CD4-positive, alpha-beta T cell treated with Interleukin-15 for 1 hour (primary cell): ENCODE results near the gene ATP9A.
"Not testable (repeated sequence)": the region's sequence is repeated elsewhere in the genome, so short reads cannot be mapped to it uniquely, and the experiment has no call there.

ENCODE experiments used
- DNase-seq: peaks from one replicate; pipeline ENCODE4 v3.0.0-alpha.2; 2020

ATP9A gene

GRCh38 chr20:51688600-51689244, 79.5 kb downstream of the ATP9A start:
- DNase-seq = no peak

- DNase-seq = no peak
These were observed 80.6 kb downstream of the ATP9A start for GRCh38 chr20:51687630-51688029.

GRCh38 chr20:51687108-51687507, 81.1 kb downstream of the ATP9A start:
- DNase-seq = no peak

DNA sequence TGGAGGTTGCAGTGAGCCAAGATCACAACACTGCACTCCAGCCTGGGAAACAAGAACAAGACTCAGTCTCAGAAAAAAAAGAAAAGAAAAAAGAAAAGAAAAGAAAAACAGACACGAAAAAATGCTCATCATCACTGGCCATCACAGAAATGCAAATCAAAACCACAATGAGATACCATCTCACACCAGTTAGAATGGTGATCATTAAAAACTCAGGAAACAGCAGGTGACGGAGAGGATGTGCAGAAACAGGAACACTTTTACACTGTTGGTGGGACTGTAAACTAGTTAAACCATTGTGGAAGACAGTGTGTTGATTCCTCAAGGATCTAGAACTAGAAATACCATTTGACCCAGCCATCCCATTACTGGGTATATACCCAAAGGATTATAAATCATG, 82.7 kb downstream of the ATP9A start:
- not testable (repeated sequence) for DNase-seq

- no peak for DNase-seq
These were observed 88.0 kb downstream of the ATP9A start for GRCh38 chr20:51680067-51680749.

DNA sequence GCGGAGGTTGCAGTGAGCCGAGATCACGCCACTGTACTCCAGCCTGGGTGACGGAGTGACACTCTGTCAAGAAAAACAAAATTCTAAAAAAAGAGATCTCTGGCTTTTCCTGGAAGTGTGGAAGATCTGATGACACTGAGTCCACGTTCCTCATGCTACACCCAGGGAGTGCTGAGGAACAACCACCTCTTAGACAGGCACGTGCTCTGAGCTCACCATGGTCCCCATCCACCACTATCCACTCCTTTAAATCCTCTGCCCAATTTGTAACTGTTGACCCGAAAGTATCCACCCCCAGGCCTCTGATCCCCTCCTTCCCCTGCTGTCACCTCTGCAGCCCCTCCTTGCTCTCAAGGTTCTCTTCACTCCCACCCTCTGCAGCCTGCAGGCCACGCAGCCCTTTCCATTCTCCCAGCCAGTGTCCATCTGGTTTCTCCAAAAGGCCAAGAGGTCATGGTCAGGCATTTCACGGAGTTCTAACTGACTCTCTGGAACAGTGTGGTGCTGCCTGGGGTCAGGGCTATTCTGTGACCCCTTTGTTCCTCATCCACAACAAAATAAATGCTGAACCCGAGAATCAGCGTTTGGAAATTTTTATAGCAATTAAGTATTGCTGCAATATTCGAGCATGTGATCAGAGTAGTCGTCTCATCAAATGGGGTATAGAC, 88.8 kb downstream of the ATP9A start:
- no peak for DNase-seq

DNA sequence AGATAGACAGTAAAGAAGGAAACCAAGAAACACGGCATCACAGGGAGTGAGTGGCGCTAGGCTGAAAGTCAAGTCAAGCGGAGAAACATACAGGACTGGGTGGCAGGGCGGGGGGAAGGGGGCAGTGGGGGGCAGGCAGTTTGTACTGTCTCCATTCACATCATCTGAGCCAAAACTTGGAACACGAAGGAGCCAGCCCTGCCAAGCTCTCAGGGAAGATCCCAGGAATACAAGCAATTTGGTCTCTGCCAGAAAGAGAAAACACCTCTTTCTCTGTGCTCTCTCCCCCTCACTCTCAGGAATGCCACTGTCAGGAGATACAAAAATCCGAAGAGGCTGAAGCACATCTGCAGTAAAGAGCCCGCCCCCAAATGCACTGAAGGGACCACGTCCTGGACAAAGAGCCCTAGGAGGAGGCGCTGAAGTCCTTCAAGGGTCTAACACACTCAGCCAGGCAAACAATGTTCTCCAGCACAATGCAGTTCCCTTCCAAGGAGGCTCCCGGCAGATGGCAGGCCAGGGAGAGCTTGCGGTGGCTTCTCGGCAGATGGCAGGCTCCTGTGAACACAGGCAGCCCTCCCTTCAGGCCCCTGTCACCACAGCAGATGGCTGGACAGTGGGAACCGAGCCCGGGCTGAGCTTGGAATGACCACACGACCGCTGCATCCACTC, 90.0 kb downstream of the ATP9A start:
- DNase-seq = no peak

GRCh38 chr20:51668947-51669346, 99.2 kb downstream of the ATP9A start:
- no peak for DNase-seq

DNA sequence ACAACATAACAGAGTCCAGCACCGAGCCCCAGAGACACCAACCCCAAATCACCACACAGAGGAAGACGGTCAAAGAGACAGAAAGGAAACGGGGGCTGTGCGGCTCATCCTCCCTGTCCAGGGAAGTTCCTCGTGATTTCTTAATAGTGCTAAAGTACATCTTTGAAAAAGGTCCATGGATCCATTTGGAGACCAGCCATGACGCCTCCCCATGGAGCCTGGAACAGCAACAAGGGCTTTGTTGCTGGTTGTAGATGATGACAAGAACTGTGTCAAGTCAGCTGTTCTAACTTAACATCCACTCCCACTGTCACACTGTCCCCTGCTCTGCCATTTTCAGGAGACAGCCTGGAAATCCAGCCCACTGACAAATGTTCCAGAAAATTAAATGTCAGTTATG, 99.7 kb downstream of the ATP9A start:
- no peak for DNase-seq

DNA sequence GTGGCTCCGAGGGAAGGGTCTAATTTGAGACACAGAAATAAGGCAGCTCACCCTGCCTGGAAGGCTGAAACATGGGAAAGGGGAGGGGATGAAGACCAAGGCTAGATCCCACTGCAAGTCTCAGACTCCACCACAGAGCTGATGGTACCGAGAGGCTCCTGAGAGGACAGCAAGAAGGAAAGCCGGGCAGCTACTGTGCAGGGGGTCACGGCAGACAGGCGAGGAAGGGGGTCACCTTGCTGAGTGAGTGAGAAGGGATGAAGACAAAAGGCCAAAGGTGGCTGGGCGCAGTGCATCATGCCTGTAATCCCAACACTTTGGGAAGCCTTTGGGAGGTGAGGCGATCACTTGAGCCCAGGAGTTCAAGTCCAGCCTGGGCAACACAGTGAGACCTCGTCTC, 100.7 kb downstream of the ATP9A start:
- no peak for DNase-seq

GRCh38 chr20:51667002-51667408, 101.2 kb downstream of the ATP9A start:
- DNase-seq = no peak

GRCh38 chr20:51666126-51666525, 102.1 kb downstream of the ATP9A start:
- DNase-seq = no peak

DNA sequence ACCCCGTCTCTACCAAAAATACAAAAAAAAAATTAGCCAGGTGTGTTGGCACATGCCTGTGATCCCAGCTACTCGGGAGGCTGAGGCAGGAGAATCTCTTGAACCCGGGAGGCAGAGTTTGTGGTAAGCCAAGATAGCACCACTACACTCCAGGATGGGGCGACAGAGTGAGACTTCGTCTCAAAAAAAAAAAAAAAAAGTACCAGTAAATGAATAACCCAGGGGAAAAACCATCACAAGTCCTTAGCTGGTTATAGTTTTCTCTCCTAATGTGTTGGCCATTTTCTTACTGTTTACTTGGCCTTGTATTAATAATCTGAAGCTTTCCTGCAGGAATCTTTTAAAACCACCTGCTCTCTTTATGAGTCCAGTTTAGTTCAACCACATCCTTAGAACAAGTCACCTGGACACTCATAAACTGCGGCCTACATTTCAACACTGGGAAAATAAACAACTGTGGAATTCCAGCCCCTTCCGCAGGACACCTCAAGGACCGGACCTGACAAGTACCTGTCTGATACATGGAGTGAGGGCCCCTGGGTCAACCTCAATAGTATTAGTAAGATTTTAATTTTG, 102.6 kb downstream of the ATP9A start:
- no peak for DNase-seq

- no peak for DNase-seq
These were observed 106.5 kb downstream of the ATP9A start for GRCh38 chr20:51661609-51662178.

DNA sequence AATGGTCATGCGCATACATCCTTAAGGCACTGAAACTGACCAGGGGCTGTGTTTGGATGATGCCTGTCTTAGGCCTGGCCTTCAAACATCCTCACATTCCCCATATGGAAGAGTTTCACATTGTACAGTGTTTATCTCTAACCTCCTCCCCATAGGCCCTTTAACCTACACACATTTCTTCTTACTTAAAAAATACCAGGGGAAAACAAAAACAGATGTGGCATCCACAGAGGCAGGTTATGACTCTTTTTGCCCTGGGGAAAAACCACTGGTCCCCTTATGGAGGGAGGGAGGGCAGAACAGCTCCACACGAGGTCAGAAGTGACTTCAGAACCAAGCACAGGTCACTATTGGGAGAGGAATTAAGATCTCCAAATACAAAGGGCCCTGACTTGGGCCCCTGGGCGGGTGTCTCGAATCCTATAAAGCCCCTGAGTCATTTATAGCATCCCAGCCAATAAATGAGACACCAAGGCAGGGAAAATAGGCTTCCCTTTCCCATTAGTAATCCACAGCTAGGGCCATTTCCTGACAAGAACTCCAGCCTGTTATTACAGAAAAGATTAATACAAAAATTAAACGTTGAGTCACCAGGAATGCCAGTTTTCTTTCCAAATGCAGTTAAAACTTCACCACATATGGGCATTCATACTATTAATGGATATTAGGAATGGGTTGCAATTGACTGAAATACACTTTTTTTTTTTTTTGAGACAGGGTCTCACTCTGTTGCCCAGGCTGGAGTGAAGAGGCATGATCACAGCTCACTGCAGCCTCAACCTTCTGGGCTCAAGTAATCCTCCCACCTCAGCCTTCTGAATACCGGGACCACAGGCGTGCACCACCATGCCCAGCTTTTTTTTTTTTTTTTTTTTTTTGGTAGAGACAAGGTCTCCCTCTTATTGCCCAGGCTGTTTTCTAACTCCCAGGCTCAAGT, 107.2 kb downstream of the ATP9A start:
- DNase-seq = no peak

DNA sequence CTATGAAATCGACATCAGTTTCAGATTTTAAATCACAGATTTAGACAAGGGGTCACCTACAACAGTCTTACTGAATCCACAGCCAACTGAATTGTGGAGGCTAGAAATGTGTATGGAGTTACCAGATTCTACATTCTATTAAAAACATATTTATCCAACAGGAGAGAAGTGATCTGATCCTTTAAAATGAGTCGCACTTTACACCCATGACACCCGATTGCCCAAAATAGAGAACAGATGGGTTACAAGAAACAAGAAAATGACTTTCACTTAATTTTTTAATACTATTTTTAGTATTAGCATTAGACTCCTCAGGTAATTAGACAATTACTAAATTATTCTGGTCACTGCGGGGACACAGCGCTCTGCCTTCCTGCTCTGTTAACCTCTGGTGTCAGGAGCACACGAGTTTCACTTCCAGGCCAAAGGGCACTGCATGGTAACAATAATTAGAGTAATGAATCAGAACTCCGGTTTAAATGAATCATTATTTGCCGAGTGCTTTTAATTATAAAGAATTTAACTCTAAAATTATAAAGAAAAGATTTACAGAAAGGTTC, 108.6 kb downstream of the ATP9A start:
- DNase-seq = no peak

- DNase-seq = no peak
These were observed 111.4 kb downstream of the ATP9A start for GRCh38 chr20:51656726-51657260.

DNA sequence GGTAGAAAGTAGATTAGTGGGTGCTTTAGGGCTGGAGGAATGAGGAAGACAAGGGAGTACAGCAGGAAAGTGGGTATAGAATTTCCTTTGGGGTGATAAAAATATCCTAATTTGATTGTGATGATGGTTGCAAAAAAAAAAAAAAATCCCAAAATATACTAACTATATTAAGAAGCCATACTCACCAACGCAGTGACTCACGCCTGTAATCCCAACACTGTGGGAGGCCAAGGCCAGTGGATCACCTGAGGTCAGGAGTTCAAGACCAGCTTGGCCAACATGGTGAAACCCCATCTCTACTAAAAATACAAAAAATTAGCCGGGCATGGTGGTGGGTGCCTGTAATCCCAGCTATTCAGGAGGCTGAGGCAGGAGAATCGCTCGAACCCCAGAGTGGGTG, 112.1 kb downstream of the ATP9A start:
- DNase-seq = not testable (repeated sequence)

DNA sequence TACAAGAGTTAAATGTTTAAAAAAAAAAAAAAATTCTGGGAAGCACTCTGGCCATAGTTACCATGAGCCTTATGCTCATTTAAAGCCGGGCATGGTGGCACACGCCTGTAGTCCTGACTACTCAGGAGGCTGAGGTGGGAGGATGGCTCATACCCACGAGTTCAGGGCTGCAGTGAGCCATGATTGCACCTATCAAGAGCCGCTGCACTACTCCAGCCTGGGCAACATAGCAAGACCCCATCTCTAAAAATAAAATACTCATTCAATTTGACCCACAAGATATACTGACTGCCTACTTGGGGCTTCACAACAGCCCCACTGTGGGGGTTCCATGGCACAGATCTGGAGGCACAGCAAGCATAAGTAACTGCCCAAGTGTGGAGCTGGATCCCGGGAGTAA, 113.7 kb downstream of the ATP9A start:
- DNase-seq = no peak

DNA sequence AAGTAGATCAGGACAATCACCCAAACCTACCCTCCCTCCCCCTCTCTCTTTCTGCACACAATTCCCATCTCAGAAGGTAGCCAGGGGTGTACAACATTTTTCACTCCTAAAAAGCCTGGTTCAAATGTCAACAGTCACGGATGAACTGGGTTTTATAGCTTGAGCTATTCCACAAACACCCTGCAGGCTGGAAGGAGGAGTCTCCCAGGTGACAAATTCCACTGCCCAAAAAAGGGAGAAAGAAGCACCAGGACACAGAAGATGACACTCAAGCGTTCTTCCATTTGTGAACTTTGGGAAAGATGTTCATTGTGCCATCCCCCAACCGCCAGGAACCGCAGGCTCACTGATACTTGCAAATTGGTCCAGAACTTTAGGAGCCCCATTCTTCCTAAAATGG, 114.1 kb downstream of the ATP9A start:
- DNase-seq = no peak

DNA sequence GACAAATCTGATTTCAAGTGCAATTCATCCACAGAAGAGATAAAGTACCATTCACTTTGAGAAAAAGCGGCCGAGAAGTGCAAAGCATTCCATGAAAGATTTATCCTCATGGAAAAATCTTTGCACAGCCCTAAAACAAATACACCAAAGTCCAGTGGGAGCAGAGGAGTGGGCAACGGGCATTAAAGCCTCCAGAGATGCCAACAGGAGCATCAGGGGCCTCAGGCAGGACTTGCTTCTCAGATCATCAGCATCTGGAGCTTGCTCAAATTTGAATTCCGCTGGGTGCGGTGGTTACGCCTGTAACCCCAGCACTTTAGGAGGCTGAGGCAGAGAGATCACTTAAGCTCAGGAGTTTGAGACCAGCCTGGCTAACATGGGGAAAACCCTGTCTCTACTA, 115.0 kb downstream of the ATP9A start:
- DNase-seq = no peak
